ENCODE data around the gene PLEKHN1. TPM values are rescaled to one million over a fixed set of nuclear protein-coding genes. Genes with fewer than 3 reads are reported as not detected.

PLEKHN1 gene
- total and polyA plus RNA-seq, 4 experiments from 2014 or later = 0.50 to 2.9 (median 2.2) TPM; not detected in 1

GRCh38 chr1:931380-932172 lies 34.7 kb upstream of the PLEKHN1 start:
- Histone ChIP-seq H3K27ac (ENCODE audit: low read depth, low read length) (no peak overlapping the region), H3K36me3 (ENCODE audit: insufficient read depth, low read length) (no peaks in the 10 kb centered on the region), H3K4me3 (ENCODE audit: low read length in 2 of 2) (no peak overlapping the region), H3K9me3 (ENCODE audit: control insufficient read depth in 1 of 2, low read length in 2 of 2) (no peaks in the 10 kb centered on the region), H3K4me1 (ENCODE audit: insufficient read depth, low read length) (no peaks in the 10 kb centered on the region), H3K27me3 (ENCODE audit: insufficient read depth, low read length) (peaks cover 1% of the 10 kb centered on the region)
- ChIA-PET CTCF (ENCODE audit: partially characterized antibody) (no interaction called here), POLR2A (ENCODE audit: partially characterized antibody) (interaction anchor here (1.2 kb wide), 1 partner anchor 11 kb away, joined by 4 read pairs; no protein-coding TSS in a partner anchor)
- intact Hi-C loops (cut with micrococcal nuclease) = no loop called here
- no peak overlapping the region for H3K27ac Mint-ChIP-seq
- no peaks in the 10 kb centered on the region for H3K9me3 Mint-ChIP-seq
- DNase-seq = no peak
- H3K27me3 Mint-ChIP-seq = peaks cover 6 to 18% of the 10 kb centered on the region in 2 donors
- H3K4me1 Mint-ChIP-seq = peaks cover 0 to 4% (median 4%) of the 10 kb centered on the region in 4 donors
- H3K36me3 Mint-ChIP-seq = no peaks in the 10 kb centered on the region
- H3K4me3 Mint-ChIP-seq = no peak overlapping the region

GRCh38 chr1:932173-932510 lies 34.1 kb upstream of the PLEKHN1 start:
- no peaks in the 10 kb centered on the region for H3K9me3 ChIP-seq (ENCODE audit: control insufficient read depth in 1 of 2, low read length in 2 of 2)
- no peak overlapping the region for H3K4me3 Mint-ChIP-seq
- H3K27me3 Mint-ChIP-seq = peaks cover 3 to 15% of the 10 kb centered on the region in 2 donors
- H3K36me3 ChIP-seq (ENCODE audit: insufficient read depth, low read length) = no peaks in the 10 kb centered on the region
- H3K27ac ChIP-seq (ENCODE audit: low read depth, low read length) = no peak overlapping the region
- H3K4me1 Mint-ChIP-seq = peaks cover 0 to 4% (median 4%) of the 10 kb centered on the region in 4 donors
- no peaks in the 10 kb centered on the region for H3K4me1 ChIP-seq (ENCODE audit: insufficient read depth, low read length)
- H3K4me3 ChIP-seq (ENCODE audit: low read length in 2 of 2) = no peak overlapping the region
- no peaks in the 10 kb centered on the region for H3K9me3 Mint-ChIP-seq
- DNase-seq = no peak
- H3K36me3 Mint-ChIP-seq = no peaks in the 10 kb centered on the region
- H3K27me3 ChIP-seq (ENCODE audit: insufficient read depth, low read length) = no peaks in the 10 kb centered on the region
- ChIA-PET CTCF (ENCODE audit: partially characterized antibody) (no interaction called here), POLR2A (ENCODE audit: partially characterized antibody) (interaction anchor here (1.2 kb wide), 1 partner anchor 10 kb away, joined by 4 read pairs; no protein-coding TSS in a partner anchor)
- intact Hi-C loops (cut with micrococcal nuclease) = no loop called here
- no peak overlapping the region for H3K27ac Mint-ChIP-seq

GRCh38 chr1:932776-933602 lies 33.3 kb upstream of the PLEKHN1 start:
- H3K27ac Mint-ChIP-seq = no peak overlapping the region
- H3K4me1 ChIP-seq (ENCODE audit: insufficient read depth, low read length) = no peaks in the 10 kb centered on the region

GRCh38 chr1:933603-933940 lies 32.7 kb upstream of the PLEKHN1 start:
- POLR2A ChIA-PET (ENCODE audit: partially characterized antibody) = no interaction called here
- H3K27ac ChIP-seq (ENCODE audit: low read depth, low read length) = no peak overlapping the region
- peaks cover 3 to 13% of the 10 kb centered on the region in 2 donors for H3K27me3 Mint-ChIP-seq

More at GRCh38 chr1:932776-933602, 33.3 kb upstream of the PLEKHN1 start:
- DNase-seq = no peak
- no peaks in the 10 kb centered on the region for H3K9me3 Mint-ChIP-seq
- H3K4me3 Mint-ChIP-seq = no peak overlapping the region
- peaks cover 3 to 12% of the 10 kb centered on the region in 2 donors for H3K27me3 Mint-ChIP-seq
- H3K4me1 Mint-ChIP-seq = peaks cover 0 to 4% (median 4%) of the 10 kb centered on the region in 4 donors
- ChIA-PET CTCF (ENCODE audit: partially characterized antibody) (no interaction called here), POLR2A (ENCODE audit: partially characterized antibody) (no interaction called here)
- Histone ChIP-seq H3K9me3 (ENCODE audit: control insufficient read depth in 1 of 2, low read length in 2 of 2) (no peaks in the 10 kb centered on the region), H3K36me3 (ENCODE audit: insufficient read depth, low read length) (no peaks in the 10 kb centered on the region), H3K27ac (ENCODE audit: low read depth, low read length) (no peak overlapping the region), H3K4me3 (ENCODE audit: low read length in 2 of 2) (no peak overlapping the region), H3K27me3 (ENCODE audit: insufficient read depth, low read length) (no peaks in the 10 kb centered on the region)
- H3K36me3 Mint-ChIP-seq = no peaks in the 10 kb centered on the region
- intact Hi-C loops (cut with micrococcal nuclease) = no loop called here

GRCh38 chr1:934991-935750 lies 31.1 kb upstream of the PLEKHN1 start:
- H3K36me3 Mint-ChIP-seq = no peaks in the 10 kb centered on the region
- POLR2A ChIA-PET (ENCODE audit: partially characterized antibody) = interaction anchor here (1.0 kb wide), 1 partner anchor 30 kb away, joined by 4 read pairs; no protein-coding TSS in a partner anchor
- H3K4me1 ChIP-seq (ENCODE audit: insufficient read depth, low read length) = no peaks in the 10 kb centered on the region
- CTCF ChIA-PET (ENCODE audit: partially characterized antibody) = no interaction called here
- H3K27me3 ChIP-seq (ENCODE audit: insufficient read depth, low read length) = no peaks in the 10 kb centered on the region
- no peaks in the 10 kb centered on the region for H3K9me3 Mint-ChIP-seq
- no peak for DNase-seq
- peak overlapping the region in 2 of 8 donors; percentile 48 to 49 for H3K4me3 Mint-ChIP-seq
- no peaks in the 10 kb centered on the region for H3K9me3 ChIP-seq (ENCODE audit: control insufficient read depth in 1 of 2, low read length in 2 of 2)
- H3K27ac ChIP-seq (ENCODE audit: low read depth, low read length) = no peak overlapping the region
- intact Hi-C loops (cut with micrococcal nuclease) = no loop called here
- H3K36me3 ChIP-seq (ENCODE audit: insufficient read depth, low read length) = no peaks in the 10 kb centered on the region
- H3K4me3 ChIP-seq (ENCODE audit: low read length in 2 of 2) = no peak overlapping the region
- H3K27me3 Mint-ChIP-seq = peaks cover 6 to 16% of the 10 kb centered on the region in 2 donors
- peaks cover 0 to 4% (median 4%) of the 10 kb centered on the region in 4 donors for H3K4me1 Mint-ChIP-seq
- H3K27ac Mint-ChIP-seq = peak overlapping the region in 1 of 7 donors; percentile 22

More at GRCh38 chr1:933603-933940, 32.7 kb upstream of the PLEKHN1 start:
- H3K4me1 Mint-ChIP-seq = peaks cover 0 to 4% (median 4%) of the 10 kb centered on the region in 4 donors
- CTCF ChIA-PET (ENCODE audit: partially characterized antibody) = no interaction called here
- no peaks in the 10 kb centered on the region for H3K9me3 Mint-ChIP-seq
- no peak overlapping the region for H3K4me3 ChIP-seq (ENCODE audit: low read length in 2 of 2)
- no peak overlapping the region for H3K27ac Mint-ChIP-seq
- H3K36me3 ChIP-seq (ENCODE audit: insufficient read depth, low read length) = no peaks in the 10 kb centered on the region
- H3K4me1 ChIP-seq (ENCODE audit: insufficient read depth, low read length) = no peaks in the 10 kb centered on the region
- no peak overlapping the region for H3K4me3 Mint-ChIP-seq
- H3K27me3 ChIP-seq (ENCODE audit: insufficient read depth, low read length) = no peaks in the 10 kb centered on the region
- H3K9me3 ChIP-seq (ENCODE audit: control insufficient read depth in 1 of 2, low read length in 2 of 2) = no peaks in the 10 kb centered on the region
- intact Hi-C loops (cut with micrococcal nuclease) = no loop called here
- DNase-seq = no peak
- H3K36me3 Mint-ChIP-seq = no peaks in the 10 kb centered on the region

- Mint-ChIP-seq H3K36me3 (no peaks in the 10 kb centered on the region), H3K27me3 (peaks cover 6 to 19% of the 10 kb centered on the region in 2 donors)
- intact Hi-C loops (cut with micrococcal nuclease) = no loop called here
Measured at GRCh38 chr1:935751-936231, 30.5 kb upstream of the PLEKHN1 start.

More at GRCh38 chr1:935751-936231, 30.5 kb upstream of the PLEKHN1 start:
- no peaks in the 10 kb centered on the region for H3K9me3 Mint-ChIP-seq
- no peak overlapping the region for H3K27ac ChIP-seq (ENCODE audit: low read depth, low read length)
- no peak overlapping the region for H3K27ac Mint-ChIP-seq
- no peaks in the 10 kb centered on the region for H3K36me3 ChIP-seq (ENCODE audit: insufficient read depth, low read length)
- H3K4me1 ChIP-seq (ENCODE audit: insufficient read depth, low read length) = peaks cover 5% of the 10 kb centered on the region
- DNase-seq = no peak
- H3K9me3 ChIP-seq (ENCODE audit: control insufficient read depth in 1 of 2, low read length in 2 of 2) = no peaks in the 10 kb centered on the region
- POLR2A ChIA-PET (ENCODE audit: partially characterized antibody) = interaction anchor here (1.0 kb wide), 1 partner anchor 30 kb away, joined by 4 read pairs; no protein-coding TSS in a partner anchor
- H3K4me1 Mint-ChIP-seq = peaks cover 2 to 8% (median 5%) of the 10 kb centered on the region in 4 donors
- H3K4me3 ChIP-seq (ENCODE audit: low read length in 2 of 2) = no peak overlapping the region
- H3K4me3 Mint-ChIP-seq = no peak overlapping the region
- peaks cover 5% of the 10 kb centered on the region for H3K27me3 ChIP-seq (ENCODE audit: insufficient read depth, low read length)
- CTCF ChIA-PET (ENCODE audit: partially characterized antibody) = no interaction called here

Measured in CD4-positive, alpha-beta memory T cell (primary cell).